GM12864 (cell line): ENCODE measurements around the gene TNFAIP8.

Source experiments
- DNase-seq: peaks from one replicate; pipeline ENCODE4 v3.0.0-alpha.2; 2011; ENCODE audit warnings: low read depth
- H3K4me3 ChIP-seq: 2 replicates; pipeline ENCODE4 v1.5.1; 2011; ENCODE audit warnings: mild to moderate bottlenecking, low read depth, low read length, control low read depth
- CTCF ChIP-seq: IDR thresholded peaks from 2 replicates; pipeline ENCODE4 v1.5.1; 2011; ENCODE audit warnings: low read depth, mild to moderate bottlenecking, moderate library complexity, low read length, control low read depth, inconsistent platforms; ENCODE audit errors: missing control alignments

Gene TNFAIP8

GRCh38 chr5:119313658-119314605, 41.9 kb upstream of the TNFAIP8 start:
- no peak overlapping the region for H3K4me3 ChIP-seq
- no peak for TF ChIP-seq CTCF

GRCh38 chr5:119315516-119315949, 40.3 kb upstream of the TNFAIP8 start:
- no peak overlapping the region for H3K4me3 ChIP-seq
- peak; percentile 72 for TF ChIP-seq CTCF
- peak; percentile 67 for DNase-seq

More at GRCh38 chr5:119313658-119314605, 41.9 kb upstream of the TNFAIP8 start:
- DNase-seq = no peak

GRCh38 chr5:119316086-119316485, 39.7 kb upstream of the TNFAIP8 start:
- no peak for DNase-seq
- no peak overlapping the region for H3K4me3 ChIP-seq
- TF ChIP-seq CTCF = no peak

GRCh38 chr5:119316906-119317305, 38.9 kb upstream of the TNFAIP8 start:
- DNase-seq = no peak
- H3K4me3 ChIP-seq = no peak overlapping the region
- TF ChIP-seq CTCF = no peak

GRCh38 chr5:119318256-119318894, 37.4 kb upstream of the TNFAIP8 start:
- TF ChIP-seq CTCF = no peak
- DNase-seq = no peak
- H3K4me3 ChIP-seq = no peak overlapping the region

GRCh38 chr5:119319401-119319800, 36.4 kb upstream of the TNFAIP8 start:
- no peak for TF ChIP-seq CTCF
- no peak for DNase-seq
- no peak overlapping the region for H3K4me3 ChIP-seq
